ENCODE results near the gene CCL19. TPM values are rescaled to one million over a fixed set of nuclear protein-coding genes. Genes with fewer than 3 reads are reported as not detected.

The CCL19 gene
- polyA plus RNA-seq, 1 experiment: not detected

- TF ChIP-seq CTCF (IDR thresholded peaks at IDR 0.05; ENCODE audit: low read depth, low read length): no peak
- H3K27ac ChIP-seq (ENCODE audit: low read depth, low read length): no peak overlapping the region
- no peaks in the 10 kb centered on the region for H3K9me3 ChIP-seq (ENCODE audit: control insufficient read depth, insufficient read depth, low read length)
- ChIA-PET POLR2A (interaction anchor here (1.3 kb wide), 1 partner anchor 13 kb away, joined by 4 read pairs; the partner anchor contains the start of gene GALT), CTCF (interaction anchor here (1.4 kb wide), 1 partner anchor 13 kb away, joined by 5 read pairs; the partner anchor contains the start of gene GALT)
- H3K27me3 ChIP-seq (ENCODE audit: control insufficient read depth, insufficient read depth, low read length): no peaks in the 10 kb centered on the region
- no peak overlapping the region for H3K4me3 ChIP-seq (ENCODE audit: low read depth, low read length)
- no peak for DNase-seq (ENCODE audit: low read depth, low spot score)
Measured at GRCh38 chr9:34659592-34660253, 31.4 kb downstream of the CCL19 start.

- no peaks in the 10 kb centered on the region for H3K27me3 ChIP-seq (ENCODE audit: control insufficient read depth, insufficient read depth, low read length)
- H3K4me3 ChIP-seq (ENCODE audit: low read depth, low read length): no peak overlapping the region
- H3K27ac ChIP-seq (ENCODE audit: low read depth, low read length): no peak overlapping the region
- H3K9me3 ChIP-seq (ENCODE audit: control insufficient read depth, insufficient read depth, low read length): no peaks in the 10 kb centered on the region
- ChIA-PET POLR2A (no interaction called here), CTCF (interaction anchor here (1.4 kb wide), 1 partner anchor 12 kb away, joined by 5 read pairs; the partner anchor contains the start of gene GALT)
- no peak for DNase-seq (ENCODE audit: low read depth, low spot score)
- no peak for TF ChIP-seq CTCF (IDR thresholded peaks at IDR 0.05; ENCODE audit: low read depth, low read length)
Measured at GRCh38 chr9:34658461-34658860, 32.6 kb downstream of the CCL19 start.

GRCh38 chr9:34656992-34657391, 34.1 kb downstream of the CCL19 start:
- ChIA-PET POLR2A (interaction anchor here (1.8 kb wide), 1 partner anchor 8 kb away, joined by 5 read pairs; no protein-coding TSS in a partner anchor), CTCF (interaction anchor here (2.3 kb wide), 1 partner anchor 8 kb away, joined by 7 read pairs; no protein-coding TSS in a partner anchor)
- DNase-seq (ENCODE audit: low read depth, low spot score): no peak
- Histone ChIP-seq H3K9me3 (ENCODE audit: control insufficient read depth, insufficient read depth, low read length) (no peaks in the 10 kb centered on the region), H3K4me3 (ENCODE audit: low read depth, low read length) (no peak overlapping the region), H3K27me3 (ENCODE audit: control insufficient read depth, insufficient read depth, low read length) (no peaks in the 10 kb centered on the region), H3K27ac (ENCODE audit: low read depth, low read length) (no peak overlapping the region)
- TF ChIP-seq CTCF (IDR thresholded peaks at IDR 0.05; ENCODE audit: low read depth, low read length): no peak

GRCh38 chr9:34655394-34655793, 35.7 kb downstream of the CCL19 start:
- CTCF ChIA-PET: interaction anchor here (0.7 to 2.3 kb wide), 2 partner anchors 9 to 10 kb away, joined by 3 to 7 read pairs; partner anchors contain the start of gene GALT
- TF ChIP-seq CTCF (IDR thresholded peaks at IDR 0.05; ENCODE audit: low read depth, low read length): no peak
- Histone ChIP-seq H3K27me3 (ENCODE audit: control insufficient read depth, insufficient read depth, low read length) (no peaks in the 10 kb centered on the region), H3K4me3 (ENCODE audit: low read depth, low read length) (no peak overlapping the region), H3K9me3 (ENCODE audit: control insufficient read depth, insufficient read depth, low read length) (no peaks in the 10 kb centered on the region), H3K27ac (ENCODE audit: low read depth, low read length) (no peak overlapping the region)
- POLR2A ChIA-PET: interaction anchor here (1.8 kb wide), 1 partner anchor 10 kb away, joined by 5 read pairs; no protein-coding TSS in a partner anchor
- DNase-seq (ENCODE audit: low read depth, low spot score): no peak

All from AG04450 (cell line).